B cell (primary cell): ENCODE measurements around the gene BRSK2. TPM values are rescaled to one million over a fixed set of nuclear protein-coding genes. Genes with fewer than 3 reads are reported as not detected.

ENCODE experiments used
- ATAC-seq: fragments of 200-7000 bp; cut with Tn5 transposase; one replicate; pipeline ENCODE4 v1.10.0; 2021; ENCODE audit warnings: low read depth, mild to moderate bottlenecking, moderate number of reproducible peaks, moderate library complexity
- CTCF ChIA-PET: fragments of 350-600 bp; sonication (Branson Sonifier 250); formaldehyde crosslinking; loops from one replicate; lab custom pipeline; 2021; ENCODE audit warnings: antibody characterized with exemption, inconsistent platforms; lab: Charles Lee
- POLR2A ChIA-PET: fragments of 350-600 bp; sonication (Branson Sonifier 250); formaldehyde crosslinking; loops from one replicate; lab custom pipeline; 2021; ENCODE audit warnings: antibody characterized with exemption; lab: Charles Lee
- DNase-seq: peaks from one replicate; pipeline ENCODE4 v3.0.0; 2013
- H2AFZ ChIP-seq: 2 replicates; pipeline ENCODE4 v1.6.1; 2012; ENCODE audit warnings: mild to moderate bottlenecking, low read depth, low read length; ENCODE audit not compliant: insufficient read depth, poor library complexity, severe bottlenecking
- H3K27ac ChIP-seq, 2 donors: 1 replicate in 1 of 2; 2 replicates in 1 of 2; pipeline ENCODE4 v1.5.1; 2012 to 2013; ENCODE audit warnings: low read length in 2 of 2, mild to moderate bottlenecking in 2 of 2, moderate library complexity in 1 of 2
- H3K27me3 ChIP-seq, 4 experiments: fragments of 200-600 bp in 1 of 4; sonication (generic) in 1 of 4; replicated peaks in 1 of 4; 1 replicate in 2 of 4; 2 replicates in 2 of 4; pipeline versions ENCODE4 v1.6.1 to v1.7.0; 2013 to 2016; ENCODE audit warnings: low read length in 3 of 4, mild to moderate bottlenecking in 2 of 4, mixed read lengths in 1 of 4, moderate library complexity in 1 of 4; ENCODE audit not compliant: insufficient read depth in 4 of 4, control insufficient read depth in 3 of 4; ENCODE audit errors: control extremely low read depth in 1 of 4
- H3K36me3 ChIP-seq, 2 experiments: replicated peaks in 1 of 2; 1 replicate in 1 of 2; 2 replicates in 1 of 2; pipeline versions ENCODE4 v1.6.1 to v1.7.1; 2013; ENCODE audit warnings: low read length in 1 of 2; ENCODE audit not compliant: insufficient read depth in 2 of 2, control insufficient read depth in 1 of 2; ENCODE audit errors: control extremely low read depth in 1 of 2, extremely low read depth in 1 of 2
- H3K4me1 ChIP-seq, 2 donors: fragments of 200-600 bp in 1 of 2; sonication (generic) in 1 of 2; 1 replicate in 1 of 2; 2 replicates in 1 of 2; pipeline versions ENCODE4 v1.5.1 to v1.6.1; 2013 to 2017; ENCODE audit warnings: low read length in 2 of 2; ENCODE audit not compliant: control insufficient read depth in 2 of 2, insufficient read depth in 2 of 2
- H3K4me2 ChIP-seq: replicated peaks from 2 replicates; pipeline ENCODE3; 2012; ENCODE audit warnings: mild to moderate bottlenecking, low read depth, low read length; ENCODE audit not compliant: poor library complexity, severe bottlenecking
- H3K4me3 ChIP-seq, 5 experiments: fragments of 200-600 bp in 1 of 5; sonication (generic) in 1 of 5; 1 replicate in 3 of 5; 2 replicates in 2 of 5; pipeline versions ENCODE4 v1.5.1 to v1.7.0; 2011 to 2016; ENCODE audit warnings: low read length in 4 of 5, mild to moderate bottlenecking in 4 of 5, low read depth in 2 of 5, control low read depth in 1 of 5, moderate library complexity in 1 of 5; ENCODE audit not compliant: insufficient read depth in 1 of 5; ENCODE audit errors: control extremely low read depth in 1 of 5, extremely low read depth in 1 of 5
- H3K79me2 ChIP-seq: fragments of 200-600 bp; sonication (generic); one replicate; pipeline ENCODE4 v1.6.0; 2016; ENCODE audit warnings: low read length; ENCODE audit not compliant: control insufficient read depth, insufficient read depth
- H3K9ac ChIP-seq: fragments of 200-600 bp; sonication (generic); 2 replicates; pipeline ENCODE4 v1.6.1; 2017; ENCODE audit warnings: mild to moderate bottlenecking, low read length, moderate library complexity
- H3K9me3 ChIP-seq, 3 donors: one replicate each; pipeline versions ENCODE4 v1.6.1 to v1.7.1; 2013; ENCODE audit warnings: low read length in 2 of 3; ENCODE audit not compliant: control insufficient read depth in 2 of 3, insufficient read depth in 1 of 3; ENCODE audit errors: control extremely low read depth in 1 of 3
- H4K20me1 ChIP-seq: 2 replicates; pipeline ENCODE4 v1.6.0; 2012; ENCODE audit warnings: mild to moderate bottlenecking, low read length; ENCODE audit not compliant: insufficient read depth, control insufficient read depth, poor library complexity, severe bottlenecking
- H3K27ac Mint-ChIP-seq: one replicate; pipeline ENCODE4 v1.8.0; 2021; ENCODE audit warnings: mixed read lengths
- H3K27me3 Mint-ChIP-seq: one replicate; pipeline ENCODE4 v1.8.0; 2021; ENCODE audit warnings: mixed read lengths
- H3K4me1 Mint-ChIP-seq: one replicate; pipeline ENCODE4 v1.8.0; 2021; ENCODE audit warnings: mixed read lengths
- H3K4me3 Mint-ChIP-seq: one replicate; pipeline ENCODE4 v1.8.0; 2021; ENCODE audit warnings: mixed read lengths
- H3K9me3 Mint-ChIP-seq: one replicate; pipeline ENCODE4 v1.8.0; 2022; ENCODE audit warnings: mixed read lengths; ENCODE audit not compliant: insufficient read depth
- CTCF ChIP-seq: fragments of 200-600 bp; IDR thresholded peaks from one replicate; pipeline ENCODE4 v1.8.0; 2022; ENCODE audit warnings: antibody characterized with exemption, mild to moderate bottlenecking
- EZH2 ChIP-seq: IDR thresholded peaks from 2 replicates; pipeline ENCODE4 v1.6.1; 2012; ENCODE audit warnings: borderline replicate concordance, low read depth, mild to moderate bottlenecking, moderate library complexity, low read length; ENCODE audit not compliant: insufficient read depth, poor library complexity, severe bottlenecking
- WGBS: methylation state at CpG from one replicate; pipeline ENCODE4 v1.1.5; 2013; ENCODE audit warnings: missing lambda C conversion rate; ENCODE audit not compliant: insufficient coverage; 5-methylcytosine and 5-hydroxymethylcytosine counted together
- intact Hi-C: fragments of 100-400 bp; cut with micrococcal nuclease; formaldehyde crosslinking; loops from one replicate; pipeline ENCODE4 v1.10.0; 2022
- polyA plus RNA-seq: library from polyadenylated mRNA; depleted of rRNA; stranded (reverse); fragments of >200 nt; gene quantifications from 2 replicates; pipeline ENCODE4 v1.2.3, GENCODE V29; 2012
- total RNA-seq, 2 donors: library from RNA; stranded (reverse); fragments of 120-200 nt in 1 of 2; gene quantifications; 1 replicate in 1 of 2; 2 replicates in 1 of 2; pipeline versions ENCODE4 v1.2.3 to v1.2.4, GENCODE V29; 2013 to 2022

Gene BRSK2
- total and polyA plus RNA-seq, 2 donors (not counting 1 experiment from before 2014, with no cell fraction given): 0.51 to 0.79 TPM

GRCh38 chr11:1345737-1346513 lies 43.8 kb upstream of the BRSK2 start:
- CTCF ChIA-PET: no interaction called here
- H3K4me1 ChIP-seq: no peaks in the 10 kb centered on the region
- no peak overlapping the region for H3K4me3 ChIP-seq
- Mint-ChIP-seq H3K4me3 (no peak overlapping the region), H3K27me3 (no peaks in the 10 kb centered on the region), H3K27ac (no peak overlapping the region), H3K4me1 (no peaks in the 10 kb centered on the region), H3K9me3 (no peaks in the 10 kb centered on the region)
- H3K9ac ChIP-seq: no peak overlapping the region
- H3K4me2 ChIP-seq: no peak overlapping the region
- H4K20me1 ChIP-seq: no peaks in the 10 kb centered on the region
- DNase-seq (no peak), ATAC-seq (no peak)
- POLR2A ChIA-PET: interaction anchor here (0.6 kb wide), 1 partner anchor 37 kb away, joined by 4 read pairs; no protein-coding TSS in a partner anchor
- no peaks in the 10 kb centered on the region for H3K79me2 ChIP-seq
- 84% methylated on average over 23 of the region's 28 CpGs for WGBS
- H3K27ac ChIP-seq: no peak overlapping the region
- H3K27me3 ChIP-seq: no peaks in the 10 kb centered on the region
- TF ChIP-seq EZH2 (no peak), CTCF (no peak)
- no peaks in the 10 kb centered on the region for H3K36me3 ChIP-seq
- H2AFZ ChIP-seq: no peak overlapping the region
- H3K9me3 ChIP-seq: no peaks in the 10 kb centered on the region
- intact Hi-C loops: no loop called here

DNA sequence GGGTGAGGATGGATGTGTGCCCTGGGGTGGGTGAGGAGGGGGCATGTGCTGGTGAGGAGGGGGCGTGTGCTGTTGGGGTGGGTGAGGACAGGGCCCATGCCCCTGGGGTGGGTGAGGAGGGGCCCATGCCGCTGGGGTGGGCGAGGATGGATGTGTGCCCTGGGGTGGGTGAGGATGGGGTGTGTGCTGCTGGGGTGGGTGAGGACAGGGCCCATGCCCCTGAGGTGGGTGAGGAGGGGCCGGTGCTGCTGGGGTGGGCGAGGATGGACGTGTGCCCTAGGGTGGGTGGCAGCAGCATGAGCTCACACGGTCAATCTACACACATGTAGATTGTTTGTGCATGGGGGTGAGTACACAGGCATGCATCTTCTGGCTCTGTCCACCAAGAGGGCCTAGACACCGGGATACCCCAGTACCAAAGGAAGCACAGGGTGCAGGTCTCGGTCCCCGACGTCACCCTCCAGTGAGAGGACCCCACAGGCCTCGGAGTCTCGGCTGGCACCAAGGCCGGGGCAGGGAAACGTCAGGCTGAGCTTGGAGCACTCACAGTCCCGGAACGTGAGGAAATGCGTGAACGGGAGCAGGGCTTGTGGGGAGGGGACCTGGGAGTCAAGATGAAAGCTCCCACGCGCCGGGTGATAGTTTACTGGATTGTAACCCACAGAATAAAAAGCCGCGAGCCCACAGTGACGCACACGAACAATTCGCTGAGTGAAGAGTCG lies 42.9 kb upstream of the BRSK2 start:
- TF ChIP-seq CTCF (no peak), EZH2 (no peak)
- CTCF ChIA-PET: no interaction called here

More for the DNA sequence above, 42.9 kb upstream of the BRSK2 start:
- H3K4me2 ChIP-seq: no peak overlapping the region
- no peak overlapping the region for H2AFZ ChIP-seq
- no peak for DNase-seq
- H3K79me2 ChIP-seq: no peaks in the 10 kb centered on the region
- Mint-ChIP-seq H3K27ac (no peak overlapping the region), H3K4me1 (no peaks in the 10 kb centered on the region), H3K4me3 (no peak overlapping the region), H3K27me3 (no peaks in the 10 kb centered on the region), H3K9me3 (no peaks in the 10 kb centered on the region)
- H3K36me3 ChIP-seq: no peaks in the 10 kb centered on the region
- intact Hi-C loops: no loop called here
- WGBS: 91% methylated on average over 23 of the region's 28 CpGs
- no peak for ATAC-seq
- H3K9ac ChIP-seq: no peak overlapping the region
- no peaks in the 10 kb centered on the region for H3K9me3 ChIP-seq
- H3K4me1 ChIP-seq: no peaks in the 10 kb centered on the region
- H3K27me3 ChIP-seq: no peaks in the 10 kb centered on the region
- no peak overlapping the region for H3K27ac ChIP-seq
- no peaks in the 10 kb centered on the region for H4K20me1 ChIP-seq
- POLR2A ChIA-PET: interaction anchor here (0.6 kb wide), 1 partner anchor 36 kb away, joined by 4 read pairs; no protein-coding TSS in a partner anchor
- no peak overlapping the region for H3K4me3 ChIP-seq
